ENCODE measurements around the gene BANP. TPM values are rescaled to one million over a fixed set of nuclear protein-coding genes. Genes with fewer than 3 reads are reported as not detected.
"Not testable (repeated sequence)": the region's sequence is repeated elsewhere in the genome, so short reads cannot be mapped to it uniquely, and the experiment has no call there.

BANP gene
- total RNA-seq, 1 experiment from 2014 or later: 18.9 TPM

GRCh38 chr16:88073201-88073721 lies 122.0 kb downstream of the BANP start:
- no peak for DNase-seq (ENCODE audit: extremely low read depth, low read depth)

- no peak for DNase-seq (ENCODE audit: extremely low read depth, low read depth)
Measured at GRCh38 chr16:88074041-88074440, 122.8 kb downstream of the BANP start.

GRCh38 chr16:88076211-88076931 lies 125.1 kb downstream of the BANP start:
- no peak for DNase-seq (ENCODE audit: extremely low read depth, low read depth)

GRCh38 chr16:88076932-88077320 lies 125.7 kb downstream of the BANP start:
- DNase-seq (ENCODE audit: extremely low read depth, low read depth): not testable (repeated sequence)

- no peak for DNase-seq (ENCODE audit: extremely low read depth, low read depth)
Measured at GRCh38 chr16:88077328-88078108, 126.3 kb downstream of the BANP start.

- DNase-seq (ENCODE audit: extremely low read depth, low read depth): no peak
Measured at GRCh38 chr16:88078111-88078775, 127.0 kb downstream of the BANP start.

GRCh38 chr16:88083582-88083981 lies 132.3 kb downstream of the BANP start:
- no peak for DNase-seq (ENCODE audit: extremely low read depth, low read depth)

GRCh38 chr16:88084881-88085280 lies 133.6 kb downstream of the BANP start:
- no peak for DNase-seq (ENCODE audit: extremely low read depth, low read depth)

- no peak for DNase-seq (ENCODE audit: extremely low read depth, low read depth)
Measured at GRCh38 chr16:88086571-88087516, 135.6 kb downstream of the BANP start.

GRCh38 chr16:88087517-88087877 lies 136.3 kb downstream of the BANP start:
- DNase-seq (ENCODE audit: extremely low read depth, low read depth): no peak

- DNase-seq (ENCODE audit: extremely low read depth, low read depth): no peak
Measured at GRCh38 chr16:88088161-88088581, 136.9 kb downstream of the BANP start.

- DNase-seq (ENCODE audit: extremely low read depth, low read depth): not testable (repeated sequence)
Measured at GRCh38 chr16:88088611-88089010, 137.4 kb downstream of the BANP start.

- not testable (repeated sequence) for DNase-seq (ENCODE audit: extremely low read depth, low read depth)
Measured at GRCh38 chr16:88089071-88089470, 137.8 kb downstream of the BANP start.

GRCh38 chr16:88089632-88090376 lies 138.6 kb downstream of the BANP start:
- DNase-seq (ENCODE audit: extremely low read depth, low read depth): not testable (repeated sequence)

GRCh38 chr16:88090377-88091175 lies 139.3 kb downstream of the BANP start:
- DNase-seq (ENCODE audit: extremely low read depth, low read depth): not testable (repeated sequence)

GRCh38 chr16:88091221-88091971 lies 140.2 kb downstream of the BANP start:
- not testable (repeated sequence) for DNase-seq (ENCODE audit: extremely low read depth, low read depth)

- DNase-seq (ENCODE audit: extremely low read depth, low read depth): not testable (repeated sequence)
Measured at GRCh38 chr16:88091972-88092302, 140.7 kb downstream of the BANP start.

Data from NCI-H460 (cell line).